Ovary (tissue), 3 donors: ENCODE results near the gene DLG5.

Experiments
- CTCF ChIP-seq, 3 donors: fragments of 450-650 bp in 2 of 3; fragments of 200-600 bp in 1 of 3; IDR thresholded peaks; one replicate each; pipeline versions ENCODE4 v1.5.1 to v1.8.0; 2016 to 2022; ENCODE audit warnings: antibody characterized with exemption in 3 of 3, mild to moderate bottlenecking in 1 of 3
- POLR2A ChIP-seq: fragments of 450-650 bp; IDR thresholded peaks from one replicate; pipeline ENCODE4 v1.6.1; 2017; ENCODE audit warnings: antibody characterized with exemption, mild to moderate bottlenecking, moderate library complexity
- donor health status: DM: no; HTN: no; CAD: no.

- no peak for TF ChIP-seq CTCF (IDR thresholded peaks at IDR 0.05)
- TF ChIP-seq POLR2A, result no peak
These were observed 184.8 kb downstream of the DLG5 start for GRCh38 chr10:77741746-77742145.
